H9 (cell line): ENCODE data around the gene BTD. TPM values are rescaled to one million over a fixed set of nuclear protein-coding genes. Genes with fewer than 3 reads are reported as not detected.

ENCODE experiments used
- DNase-seq: peaks from one replicate; pipeline ENCODE4 v3.0.0-alpha.2; 2017
- H2AFZ ChIP-seq: one replicate; pipeline ENCODE4 v1.6.1; 2013; ENCODE audit warnings: mild to moderate bottlenecking, low read length, control low read depth, moderate library complexity
- H2AK5ac ChIP-seq: 2 replicates; pipeline ENCODE4 v1.6.1; 2013; ENCODE audit warnings: low read length, control low read depth, mixed read lengths; ENCODE audit not compliant: insufficient read length
- H2BK120ac ChIP-seq: one replicate; pipeline ENCODE4 v1.6.1; 2013; ENCODE audit warnings: low read depth, mild to moderate bottlenecking, low read length, control low read depth, inconsistent platforms; ENCODE audit not compliant: poor library complexity, severe bottlenecking
- H2BK12ac ChIP-seq: 2 replicates; pipeline ENCODE4 v1.6.1; 2013; ENCODE audit warnings: low read length, control low read depth, mixed read lengths, low read depth; ENCODE audit not compliant: insufficient read length
- H2BK15ac ChIP-seq: 2 replicates; pipeline ENCODE4 v1.6.1; 2013; ENCODE audit warnings: low read depth, low read length, control low read depth
- H2BK20ac ChIP-seq: one replicate; pipeline ENCODE4 v1.6.1; 2013; ENCODE audit warnings: low read depth, mild to moderate bottlenecking, low read length, control low read depth, inconsistent platforms; ENCODE audit not compliant: poor library complexity, severe bottlenecking
- H2BK5ac ChIP-seq: 2 replicates; pipeline ENCODE4 v1.6.1; 2013; ENCODE audit warnings: low read length, control low read depth, mixed read lengths; ENCODE audit not compliant: insufficient read length
- H3K14ac ChIP-seq: 2 replicates; pipeline ENCODE4 v1.6.1; 2013; ENCODE audit warnings: low read length, control low read depth; ENCODE audit not compliant: insufficient read depth
- H3K18ac ChIP-seq: 2 replicates; pipeline ENCODE4 v1.6.1; 2013; ENCODE audit warnings: low read depth, mild to moderate bottlenecking, mixed read lengths, low read length, control low read depth; ENCODE audit not compliant: insufficient read length
- H3K23ac ChIP-seq: 2 replicates; pipeline ENCODE4 v1.6.1; 2013; ENCODE audit warnings: low read length, control low read depth, mixed read lengths, low read depth; ENCODE audit not compliant: insufficient read length
- H3K23me2 ChIP-seq: 2 replicates; pipeline ENCODE4 v1.6.1; 2013; ENCODE audit warnings: low read depth, mild to moderate bottlenecking, mixed read lengths, low read length, control low read depth; ENCODE audit not compliant: insufficient read length, poor library complexity, severe bottlenecking
- H3K27ac ChIP-seq: 2 replicates; pipeline ENCODE4 v1.5.1; 2013; ENCODE audit warnings: low read length, control low read depth, mixed read lengths, low read depth; ENCODE audit not compliant: insufficient read length
- H3K27me3 ChIP-seq: 2 replicates; pipeline ENCODE4 v1.6.1; 2013; ENCODE audit warnings: low read length, control low read depth, inconsistent platforms; ENCODE audit not compliant: insufficient read depth
- H3K4ac ChIP-seq: 2 replicates; pipeline ENCODE4 v1.6.1; 2013; ENCODE audit warnings: low read depth, mild to moderate bottlenecking, control low read depth, inconsistent platforms, low read length, moderate library complexity
- H3K4me1 ChIP-seq: 2 replicates; pipeline ENCODE4 v1.6.1; 2013; ENCODE audit warnings: low read length, control low read depth, inconsistent platforms; ENCODE audit not compliant: insufficient read depth
- H3K4me2 ChIP-seq: 2 replicates; pipeline ENCODE4 v1.6.1; 2013; ENCODE audit warnings: low read length, control low read depth, mixed read lengths; ENCODE audit not compliant: insufficient read length, insufficient read depth
- H3K56ac ChIP-seq: 2 replicates; pipeline ENCODE4 v1.6.1; 2013; ENCODE audit warnings: low read depth, mild to moderate bottlenecking, mixed read lengths, low read length, control low read depth; ENCODE audit not compliant: insufficient read length
- H3K79me1 ChIP-seq: 2 replicates; pipeline ENCODE4 v1.6.1; 2013; ENCODE audit warnings: low read depth, mild to moderate bottlenecking, moderate library complexity, low read length, control low read depth, inconsistent platforms; ENCODE audit not compliant: insufficient read depth, poor library complexity, severe bottlenecking
- H3K79me2 ChIP-seq: 2 replicates; pipeline ENCODE4 v1.6.1; 2013; ENCODE audit warnings: low read length, control low read depth, inconsistent platforms; ENCODE audit not compliant: insufficient read depth
- H3K9ac ChIP-seq: 2 replicates; pipeline ENCODE4 v1.6.1; 2013; ENCODE audit warnings: low read length, control low read depth, mixed read lengths; ENCODE audit not compliant: insufficient read length; ENCODE audit errors: extremely low read depth
- H3K9me3 ChIP-seq: one replicate; pipeline ENCODE4 v1.6.1; 2013; ENCODE audit warnings: low read depth, low read length, inconsistent platforms; ENCODE audit not compliant: control insufficient read depth
- H3T11ph ChIP-seq: one replicate; pipeline ENCODE4 v1.6.1; 2013; ENCODE audit warnings: mild to moderate bottlenecking, low read length, control low read depth, inconsistent platforms
- H4K20me1 ChIP-seq: one replicate; pipeline ENCODE4 v1.6.1; 2013; ENCODE audit not compliant: control insufficient read depth, insufficient read length, insufficient read depth
- H4K5ac ChIP-seq: 2 replicates; pipeline ENCODE4 v1.6.1; 2013; ENCODE audit warnings: low read depth, mild to moderate bottlenecking, mixed read lengths, low read length, control low read depth; ENCODE audit not compliant: insufficient read length
- H4K8ac ChIP-seq: replicated peaks from 2 replicates; pipeline ENCODE4 v1.6.1; 2013; ENCODE audit warnings: low read length, control low read depth, mixed read lengths, low read depth; ENCODE audit not compliant: insufficient read length
- H4K91ac ChIP-seq: 2 replicates; pipeline ENCODE4 v1.6.1; 2013; ENCODE audit warnings: low read depth, mild to moderate bottlenecking, moderate library complexity, mixed read lengths, low read length, control low read depth; ENCODE audit not compliant: insufficient read length
- H3K27ac Mint-ChIP-seq, 3 experiments: 2 replicates in 2 of 3; 3 replicates in 1 of 3; pipeline ENCODE4 v1.8.0; 2020 to 2021; ENCODE audit warnings: mixed read lengths in 3 of 3, mild to moderate bottlenecking in 1 of 3, moderate library complexity in 1 of 3
- H3K27me3 Mint-ChIP-seq: 2 replicates; pipeline ENCODE4 v1.8.0; 2021; ENCODE audit warnings: low read depth, mild to moderate bottlenecking, moderate library complexity, mixed read lengths
- H3K36me3 Mint-ChIP-seq, 3 experiments: 2 replicates in 2 of 3; 3 replicates in 1 of 3; pipeline ENCODE4 v1.8.0; 2020 to 2021; ENCODE audit warnings: low read depth in 3 of 3, mixed read lengths in 3 of 3; ENCODE audit not compliant: insufficient read depth in 1 of 3
- H3K4me1 Mint-ChIP-seq, 2 experiments: 2 replicates each; pipeline ENCODE4 v1.8.0; 2020; ENCODE audit warnings: mixed read lengths in 2 of 2
- H3K4me3 Mint-ChIP-seq, 2 experiments: 2 replicates in 1 of 2; 3 replicates in 1 of 2; pipeline ENCODE4 v1.8.0; 2020 to 2021; ENCODE audit warnings: mild to moderate bottlenecking in 2 of 2, mixed read lengths in 2 of 2, moderate library complexity in 1 of 2
- H3K9me3 Mint-ChIP-seq, 2 experiments: 2 replicates in 1 of 2; 3 replicates in 1 of 2; pipeline ENCODE4 v1.8.0; 2020; ENCODE audit warnings: mild to moderate bottlenecking in 2 of 2, mixed read lengths in 2 of 2, moderate library complexity in 1 of 2
- CTCF ChIP-seq: fragments of 200-600 bp; sonication (generic); conservative IDR thresholded peaks from 3 replicates; pipeline ENCODE4 v1.8.0; 2021; ENCODE audit warnings: antibody characterized with exemption, mild to moderate bottlenecking
- WGBS: extraction: QIAGEN DNeasy Blood & Tissue Kit; methylation state at CpG from one replicate; pipeline ENCODE4 v1.1.7; 2013; ENCODE audit warnings: missing lambda C conversion rate, low lambda C conversion rate, mixed read lengths; ENCODE audit not compliant: insufficient read length; ENCODE audit errors: extremely low coverage; 5-methylcytosine and 5-hydroxymethylcytosine counted together
- total RNA-seq: library from RNA; stranded (reverse); gene quantifications from 2 replicates; pipeline ENCODE4 v1.2.1, GENCODE V29; 2021

BTD gene
- total RNA-seq, 1 experiment from 2014 or later = 21.5 TPM

DNA sequence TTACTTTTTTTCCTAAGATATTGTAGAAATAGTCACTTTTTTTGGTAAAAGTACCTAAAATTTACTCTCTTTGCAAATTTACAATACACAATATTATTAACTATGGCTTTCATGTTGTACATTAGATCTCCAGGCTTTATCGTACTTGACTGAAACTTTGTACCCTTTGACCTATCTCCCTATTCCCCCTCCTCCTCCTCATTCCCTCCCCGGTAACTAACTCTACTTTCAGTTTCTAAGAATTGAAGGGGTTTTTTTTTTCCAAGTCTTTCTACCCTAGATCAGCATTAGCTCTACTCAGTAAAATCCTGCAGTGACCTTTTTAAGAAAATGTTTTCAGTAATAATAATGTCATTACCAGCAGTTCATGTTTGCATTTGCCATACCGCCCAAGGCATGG is 10.3 kb upstream of the BTD start:
- no peak for DNase-seq
- WGBS = no CpG with 5 or more reads among the region's 3 CpGs
- H4K91ac ChIP-seq = no peak overlapping the region
- no peak overlapping the region for H2AK5ac ChIP-seq
- H2BK20ac ChIP-seq = no peak overlapping the region
- no peak overlapping the region for H2BK15ac ChIP-seq
- no peak overlapping the region for H4K8ac ChIP-seq
- H3K4me2 ChIP-seq = no peak overlapping the region
- no peak overlapping the region for H3K14ac ChIP-seq
- Mint-ChIP-seq H3K36me3 (peaks cover 2 to 40% (median 39%) of the 10 kb centered on the region in 3 experiments; a peak in 6 of 7 replicates), H3K27me3 (no peaks in the 10 kb centered on the region), H3K27ac (peak overlapping the region in 1 of 3 experiments; percentile 29; a peak in 1 of 7 replicates), H3K9me3 (no peaks in the 10 kb centered on the region), H3K4me1 (no peaks in the 10 kb centered on the region), H3K4me3 (no peak overlapping the region)
- H3K23ac ChIP-seq = no peak overlapping the region
- H3K56ac ChIP-seq = no peak overlapping the region
- no peak overlapping the region for H2BK5ac ChIP-seq
- no peak overlapping the region for H3T11ph ChIP-seq
- no peak overlapping the region for H3K9ac ChIP-seq
- no peak overlapping the region for H2BK12ac ChIP-seq
- no peak overlapping the region for H3K27ac ChIP-seq
- H3K4me1 ChIP-seq = no peaks in the 10 kb centered on the region
- no peak overlapping the region for H2AFZ ChIP-seq
- H4K5ac ChIP-seq = no peak overlapping the region
- no peak overlapping the region for H3K4ac ChIP-seq
- H2BK120ac ChIP-seq = no peak overlapping the region
- H4K20me1 ChIP-seq = no peaks in the 10 kb centered on the region
- no peaks in the 10 kb centered on the region for H3K23me2 ChIP-seq
- TF ChIP-seq CTCF = no peak
- no peaks in the 10 kb centered on the region for H3K27me3 ChIP-seq
- no peak overlapping the region for H3K18ac ChIP-seq
- H3K9me3 ChIP-seq = no peaks in the 10 kb centered on the region
- H3K79me2 ChIP-seq = no peaks in the 10 kb centered on the region
- H3K79me1 ChIP-seq = no peaks in the 10 kb centered on the region
